ENCODE measurements around the gene ARFGAP3.

DNA sequence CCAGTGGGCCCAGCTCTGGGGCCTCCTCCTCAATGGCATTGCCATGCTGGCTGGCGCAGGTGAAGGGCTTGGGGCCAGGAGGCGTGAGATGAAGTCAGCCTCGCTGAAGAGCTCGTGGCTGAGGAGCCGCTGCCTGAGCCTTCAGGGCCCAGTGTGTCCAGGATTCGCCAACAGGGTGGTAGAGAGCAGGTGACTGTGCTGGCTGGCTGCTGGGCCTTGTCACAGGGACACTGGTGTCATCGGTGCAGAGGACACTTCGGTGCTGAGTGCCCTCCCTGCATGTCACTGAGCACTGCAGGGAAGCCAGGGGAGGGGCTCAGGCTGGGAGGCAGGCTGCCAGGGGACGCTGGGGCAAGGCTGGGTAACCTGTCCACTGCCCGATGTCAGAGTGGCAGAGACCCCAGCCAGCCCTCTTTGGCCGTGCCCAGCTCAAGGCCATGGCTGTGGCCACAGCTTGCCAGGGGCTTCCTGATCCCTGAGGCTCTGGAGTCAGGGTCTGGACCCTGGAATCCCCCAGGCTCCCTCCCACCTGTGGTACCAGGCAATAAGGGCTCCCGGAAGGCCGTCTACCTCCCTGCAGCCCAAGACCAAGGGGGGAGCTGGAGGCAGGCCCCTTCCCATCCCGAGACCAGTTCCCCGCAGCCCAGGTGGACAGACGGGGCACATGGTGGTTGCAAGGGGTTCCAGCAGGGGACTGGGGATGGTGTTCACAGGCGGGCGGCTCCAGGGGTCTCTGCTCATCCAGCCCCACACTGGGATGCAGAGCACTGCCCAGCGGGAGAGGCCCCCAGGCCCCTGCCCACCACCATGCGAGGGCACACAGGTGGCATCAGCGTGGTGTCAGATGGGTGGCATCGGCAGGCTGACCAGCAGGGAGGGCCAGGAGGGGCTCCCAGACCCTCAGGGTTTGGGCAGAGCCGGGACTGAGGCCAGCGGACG lies 63.9 kb downstream of the ARFGAP3 start:
- TF ChIP-seq, protein P1, sequence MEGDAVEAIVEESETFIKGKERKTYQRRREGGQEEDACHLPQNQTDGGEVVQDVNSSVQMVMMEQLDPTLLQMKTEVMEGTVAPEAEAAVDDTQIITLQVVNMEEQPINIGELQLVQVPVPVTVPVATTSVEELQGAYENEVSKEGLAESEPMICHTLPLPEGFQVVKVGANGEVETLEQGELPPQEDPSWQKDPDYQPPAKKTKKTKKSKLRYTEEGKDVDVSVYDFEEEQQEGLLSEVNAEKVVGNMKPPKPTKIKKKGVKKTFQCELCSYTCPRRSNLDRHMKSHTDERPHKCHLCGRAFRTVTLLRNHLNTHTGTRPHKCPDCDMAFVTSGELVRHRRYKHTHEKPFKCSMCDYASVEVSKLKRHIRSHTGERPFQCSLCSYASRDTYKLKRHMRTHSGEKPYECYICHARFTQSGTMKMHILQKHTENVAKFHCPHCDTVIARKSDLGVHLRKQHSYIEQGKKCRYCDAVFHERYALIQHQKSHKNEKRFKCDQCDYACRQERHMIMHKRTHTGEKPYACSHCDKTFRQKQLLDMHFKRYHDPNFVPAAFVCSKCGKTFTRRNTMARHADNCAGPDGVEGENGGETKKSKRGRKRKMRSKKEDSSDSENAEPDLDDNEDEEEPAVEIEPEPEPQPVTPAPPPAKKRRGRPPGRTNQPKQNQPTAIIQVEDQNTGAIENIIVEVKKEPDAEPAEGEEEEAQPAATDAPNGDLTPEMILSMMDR (IDR thresholded peaks at IDR 0.05): no peak
- TF ChIP-seq POLR2A (IDR thresholded peaks at IDR 0.05) (no peak), POLR2AphosphoS5 (IDR thresholded peaks at IDR 0.05) (no peak), EP300 (IDR thresholded peaks at IDR 0.05) (no peak)

Data from gastroesophageal sphincter (tissue), 3 donors.